ENCODE measurements around the gene UACA.
"Not testable (repeated sequence)": the region's sequence is repeated elsewhere in the genome, so short reads cannot be mapped to it uniquely, and the experiment has no call there.

UACA gene

GRCh38 chr15:70616311-70616756 lies 147.0 kb downstream of the UACA start:
- FAIRE-seq: not testable (repeated sequence)

- no peak for FAIRE-seq
Observed at GRCh38 chr15:70615435-70616310, 147.7 kb downstream of the UACA start.

- no peak for FAIRE-seq
Observed at GRCh38 chr15:70614221-70614620, 149.1 kb downstream of the UACA start.

- no peak for FAIRE-seq
Observed at GRCh38 chr15:70613271-70613670, 150.1 kb downstream of the UACA start.

GRCh38 chr15:70611286-70611685 lies 152.1 kb downstream of the UACA start:
- no peak for FAIRE-seq

- no peak for FAIRE-seq
Observed at GRCh38 chr15:70610541-70610940, 152.8 kb downstream of the UACA start.

- no peak for FAIRE-seq
Observed at GRCh38 chr15:70609889-70610288, 153.5 kb downstream of the UACA start.

GRCh38 chr15:70608144-70608543 lies 155.2 kb downstream of the UACA start:
- FAIRE-seq: no peak

GRCh38 chr15:70605606-70606410 lies 157.6 kb downstream of the UACA start:
- FAIRE-seq: no peak

- FAIRE-seq: no peak
Observed at GRCh38 chr15:70604666-70605315, 158.6 kb downstream of the UACA start.

Measured in colon (tissue), 2 donors.